Measurements from ENCODE around the gene C12orf42.
A peak's percentile ranks its signal among the peaks of the same experiment; 100 is the strongest.

The C12orf42 gene

GRCh38 chr12:103423516-103423910 is 72.3 kb downstream of the C12orf42 start:
- DNase-seq, result no peak

- DNase-seq, result peak; percentile 74
Observed at GRCh38 chr12:103422746-103423515, 72.8 kb downstream of the C12orf42 start.

GRCh38 chr12:103422328-103422727 is 73.4 kb downstream of the C12orf42 start:
- no peak for DNase-seq

- DNase-seq, result no peak
Observed at GRCh38 chr12:103421402-103421801, 74.4 kb downstream of the C12orf42 start.

GRCh38 chr12:103415681-103416080 is 80.1 kb downstream of the C12orf42 start:
- DNase-seq, result no peak

- no peak for DNase-seq
Observed at GRCh38 chr12:103401421-103401820, 94.3 kb downstream of the C12orf42 start.

- no peak for DNase-seq
Observed at GRCh38 chr12:103399986-103400385, 95.8 kb downstream of the C12orf42 start.

GRCh38 chr12:103397536-103397935 is 98.2 kb downstream of the C12orf42 start:
- no peak for DNase-seq

GRCh38 chr12:103392722-103393121 is 103.0 kb downstream of the C12orf42 start:
- no peak for DNase-seq

- no peak for DNase-seq
Observed at GRCh38 chr12:103391103-103391502, 104.7 kb downstream of the C12orf42 start.

GRCh38 chr12:103387385-103387784 is 108.4 kb downstream of the C12orf42 start:
- DNase-seq, result peak; percentile 61

- DNase-seq, result no peak
Observed at GRCh38 chr12:103386451-103386850, 109.3 kb downstream of the C12orf42 start.

- DNase-seq, result no peak
Observed at GRCh38 chr12:103382736-103383346, 112.9 kb downstream of the C12orf42 start.

- DNase-seq, result no peak
Observed at GRCh38 chr12:103382119-103382518, 113.6 kb downstream of the C12orf42 start.

GRCh38 chr12:103379670-103380069 is 116.1 kb downstream of the C12orf42 start:
- DNase-seq, result no peak

- DNase-seq, result peak; percentile 78
Observed at GRCh38 chr12:103373088-103373523, 122.7 kb downstream of the C12orf42 start.

GRCh38 chr12:103369929-103370328 is 125.8 kb downstream of the C12orf42 start:
- DNase-seq, result no peak

GRCh38 chr12:103368167-103368566 is 127.6 kb downstream of the C12orf42 start:
- no peak for DNase-seq

GRCh38 chr12:103354403-103354802 is 141.4 kb downstream of the C12orf42 start:
- DNase-seq, result no peak

GRCh38 chr12:103353913-103354312 is 141.9 kb downstream of the C12orf42 start:
- no peak for DNase-seq

- DNase-seq, result no peak
Observed at GRCh38 chr12:103350116-103350515, 145.7 kb downstream of the C12orf42 start.

GRCh38 chr12:103348935-103349334 is 146.8 kb downstream of the C12orf42 start:
- DNase-seq, result no peak

- DNase-seq, result no peak
Observed at GRCh38 chr12:103336940-103337339, 158.8 kb downstream of the C12orf42 start.

- no peak for DNase-seq
Observed at GRCh38 chr12:103334466-103334865, 161.3 kb downstream of the C12orf42 start.

- no peak for DNase-seq
Observed at GRCh38 chr12:103333676-103334075, 162.1 kb downstream of the C12orf42 start.
